H1 (cell line): ENCODE data around the gene ZNF488. TPM values are rescaled to one million over a fixed set of nuclear protein-coding genes. Genes with fewer than 3 reads are reported as not detected.

Experiments used
- CTCF ChIA-PET: fragments of 300-600 bp; sonication (Branson Sonifier 250); formaldehyde crosslinking; loops from one replicate; lab custom pipeline; 2021; ENCODE audit not compliant: partially characterized antibody; lab: Charles Lee
- POLR2A ChIA-PET: fragments of 300-600 bp; sonication (Branson Sonifier 250); formaldehyde crosslinking; loops from one replicate; lab custom pipeline; 2021; ENCODE audit warnings: inconsistent platforms; ENCODE audit not compliant: partially characterized antibody; lab: Charles Lee
- DNase-seq, 2 experiments: peaks; one replicate each; pipeline versions ENCODE4 v3.0.0 to v3.0.0-alpha.2; 2010 to 2022; ENCODE audit warnings: low spot score in 2 of 2, low read depth in 1 of 2, mixed read lengths in 1 of 2
- FAIRE-seq: peaks from 2 replicates; lab custom pipeline; 2011; peaks lifted over from hg19 to GRCh38; lab: Jason Lieb, UNC
- H2AFZ ChIP-seq: 2 replicates; pipeline ENCODE4 v1.8.1; 2012; ENCODE audit warnings: low read length, inconsistent platforms
- H2AK5ac ChIP-seq: 2 replicates; pipeline ENCODE4 v1.6.1; 2013; ENCODE audit warnings: low read depth, low read length
- H2BK120ac ChIP-seq: replicated peaks from 2 replicates; pipeline ENCODE3; 2013; ENCODE audit warnings: low read depth, low read length, inconsistent platforms
- H2BK12ac ChIP-seq: 2 replicates; pipeline ENCODE4 v1.6.1; 2013; ENCODE audit warnings: low read depth, low read length
- H2BK15ac ChIP-seq: 2 replicates; pipeline ENCODE4 v1.6.1; 2013; ENCODE audit warnings: low read length
- H2BK20ac ChIP-seq: 2 replicates; pipeline ENCODE4 v1.6.1; 2013; ENCODE audit warnings: low read length
- H2BK5ac ChIP-seq: 2 replicates; pipeline ENCODE4 v1.6.1; 2013; ENCODE audit warnings: low read depth, low read length
- H3K14ac ChIP-seq: 2 replicates; pipeline ENCODE4 v1.6.1; 2013; ENCODE audit warnings: inconsistent platforms; ENCODE audit not compliant: insufficient read length
- H3K18ac ChIP-seq: 2 replicates; pipeline ENCODE4 v1.6.1; 2013; ENCODE audit warnings: low read length; ENCODE audit errors: extremely low read depth
- H3K23ac ChIP-seq: 2 replicates; pipeline ENCODE4 v1.6.1; 2013; ENCODE audit warnings: inconsistent platforms; ENCODE audit not compliant: insufficient read length
- H3K23me2 ChIP-seq: 2 replicates; pipeline ENCODE4 v1.6.1; 2013; ENCODE audit warnings: low read depth, low read length
- H3K27ac ChIP-seq: 2 replicates; pipeline ENCODE4 v1.6.1; 2011; ENCODE audit warnings: low read depth, low read length, inconsistent platforms
- H3K27me3 ChIP-seq, 4 experiments: replicated peaks in 1 of 4; 1 replicate in 1 of 4; 2 replicates in 3 of 4; pipeline versions ENCODE4 v1.6.1 to v1.8.1; 2011 to 2013; ENCODE audit warnings: low read length in 3 of 4, mild to moderate bottlenecking in 3 of 4, inconsistent platforms in 2 of 4, mixed read lengths in 2 of 4, moderate library complexity in 1 of 4; ENCODE audit not compliant: control insufficient read depth in 3 of 4, insufficient read depth in 3 of 4; ENCODE audit errors: extremely low read depth in 1 of 4
- H3K36me3 ChIP-seq, 4 experiments: 2 replicates each; pipeline versions ENCODE4 v1.6.1 to v1.8.1; 2011 to 2013; ENCODE audit warnings: mild to moderate bottlenecking in 4 of 4, low read length in 3 of 4, moderate library complexity in 2 of 4, control low read depth in 1 of 4, inconsistent platforms in 1 of 4; ENCODE audit not compliant: insufficient read depth in 4 of 4, control insufficient read depth in 2 of 4
- H3K4ac ChIP-seq: replicated peaks from 2 replicates; pipeline ENCODE3; 2013; ENCODE audit warnings: low read length, low read depth, mixed read lengths, inconsistent platforms; ENCODE audit not compliant: insufficient read length
- H3K4me1 ChIP-seq, 4 experiments: replicated peaks in 1 of 4; 1 replicate in 1 of 4; 2 replicates in 3 of 4; pipeline versions ENCODE4 v1.6.1 to v1.8.1; 2011 to 2013; ENCODE audit warnings: low read length in 3 of 4, inconsistent platforms in 2 of 4, mixed read lengths in 1 of 4; ENCODE audit not compliant: insufficient read depth in 4 of 4, control insufficient read depth in 3 of 4
- H3K4me2 ChIP-seq, 2 experiments: 2 replicates each; pipeline versions ENCODE4 v1.6.1 to v1.8.1; 2011 to 2013; ENCODE audit warnings: low read depth in 2 of 2, low read length in 2 of 2, control low read depth in 1 of 2, inconsistent platforms in 1 of 2, mild to moderate bottlenecking in 1 of 2; ENCODE audit not compliant: insufficient read depth in 1 of 2
- H3K4me3 ChIP-seq, 4 experiments: fragments of 200-600, 300-600 bp in 1 of 4; sonication (generic), shearing (Covaris generic), sonication (Bioruptor Twin) in 1 of 4; 2 replicates each; pipeline versions ENCODE4 v1.5.1 to v1.8.1; 2011 to 2016; ENCODE audit warnings: low read length in 4 of 4, low read depth in 3 of 4, control low read depth in 2 of 4, inconsistent platforms in 2 of 4, mild to moderate bottlenecking in 2 of 4, mixed read lengths in 1 of 4, moderate library complexity in 1 of 4; ENCODE audit not compliant: insufficient read depth in 2 of 4; ENCODE audit errors: extremely low read depth in 1 of 4
- H3K56ac ChIP-seq: replicated peaks from 2 replicates; pipeline ENCODE3; 2013; ENCODE audit warnings: low read depth, mild to moderate bottlenecking, mixed read lengths, low read length, inconsistent platforms; ENCODE audit not compliant: insufficient read length
- H3K79me1 ChIP-seq: 2 replicates; pipeline ENCODE4 v1.6.1; 2013; ENCODE audit warnings: low read depth, low read length, control low read depth
- H3K79me2 ChIP-seq, 2 experiments: 2 replicates each; pipeline versions ENCODE4 v1.6.1 to v1.8.1; 2012 to 2013; ENCODE audit warnings: low read length in 2 of 2, mild to moderate bottlenecking in 2 of 2, inconsistent platforms in 1 of 2; ENCODE audit not compliant: insufficient read depth in 2 of 2, control insufficient read depth in 1 of 2
- H3K9ac ChIP-seq, 4 experiments: replicated peaks in 1 of 4; 1 replicate in 1 of 4; 2 replicates in 3 of 4; pipeline versions ENCODE4 v1.6.1 to v1.8.1; 2011 to 2013; ENCODE audit warnings: low read depth in 3 of 4, low read length in 3 of 4, control low read depth in 2 of 4, mild to moderate bottlenecking in 2 of 4, moderate library complexity in 2 of 4, inconsistent platforms in 1 of 4; ENCODE audit errors: extremely low read depth in 1 of 4
- H3K9me3 ChIP-seq, 2 experiments: 2 replicates each; pipeline versions ENCODE4 v1.6.1 to v1.8.1; 2012 to 2013; ENCODE audit warnings: mild to moderate bottlenecking in 2 of 2, moderate library complexity in 2 of 2, control low read depth in 1 of 2, inconsistent platforms in 1 of 2, low read depth in 1 of 2, low read length in 1 of 2, mixed read lengths in 1 of 2; ENCODE audit not compliant: insufficient read depth in 2 of 2
- H4K20me1 ChIP-seq, 2 experiments: replicated peaks in 1 of 2; 2 replicates each; pipeline versions ENCODE3 to v1.8.1; 2011 to 2013; ENCODE audit warnings: inconsistent platforms in 2 of 2, low read length in 2 of 2, mild to moderate bottlenecking in 1 of 2; ENCODE audit not compliant: insufficient read depth in 2 of 2, control insufficient read depth in 1 of 2
- H4K5ac ChIP-seq: 2 replicates; pipeline ENCODE4 v1.6.1; 2013; ENCODE audit warnings: low read length, low read depth, mixed read lengths, inconsistent platforms; ENCODE audit not compliant: insufficient read length
- H4K8ac ChIP-seq: 2 replicates; pipeline ENCODE4 v1.8.0; 2013; ENCODE audit warnings: mild to moderate bottlenecking, moderate library complexity, low read length, inconsistent platforms; ENCODE audit not compliant: insufficient read depth; ENCODE audit errors: extremely low read depth
- H4K91ac ChIP-seq: replicated peaks from 2 replicates; pipeline ENCODE3; 2013; ENCODE audit warnings: low read length, mixed read lengths, inconsistent platforms; ENCODE audit not compliant: insufficient read length
- CBX5 ChIP-seq: fragments of 300-800, 300-1000 bp; sonication (generic); IDR thresholded peaks from 2 replicates; pipeline ENCODE4 v1.7.1; 2016; ENCODE audit warnings: antibody characterized with exemption, low read length, low read depth
- CEBPB ChIP-seq: IDR thresholded peaks from 2 replicates; pipeline ENCODE4 v1.6.1; 2012; ENCODE audit warnings: low read depth, low read length
- HDAC6 ChIP-seq: IDR thresholded peaks from one replicate; pipeline ENCODE4 v1.7.1; 2012; ENCODE audit warnings: low read depth, mild to moderate bottlenecking, inconsistent platforms, low read length, moderate library complexity
- KDM4A ChIP-seq: IDR thresholded peaks from one replicate; pipeline ENCODE4 v1.7.1; 2012; ENCODE audit warnings: low read depth, mild to moderate bottlenecking, moderate library complexity, low read length, inconsistent platforms; ENCODE audit not compliant: severe bottlenecking
- RAD21 ChIP-seq, 2 experiments: IDR thresholded peaks in 1 of 2; conservative IDR thresholded peaks in 1 of 2; 2 replicates each; pipeline ENCODE4 v1.6.1; 2011; ENCODE audit warnings: low read depth in 2 of 2, low read length in 2 of 2, improper control_type of control experiment in 1 of 2, inconsistent platforms in 1 of 2, mild to moderate bottlenecking in 1 of 2, moderate library complexity in 1 of 2
- RFX5 ChIP-seq: IDR thresholded peaks from 2 replicates; pipeline ENCODE4 v1.6.1; 2011; ENCODE audit warnings: low read depth, low read length, improper control_type of control experiment, borderline replicate concordance
- SAP30 ChIP-seq: fragments of 300-600 bp; sonication (generic); IDR thresholded peaks from 2 replicates; pipeline ENCODE4 v1.7.1; 2012; ENCODE audit warnings: low read length, moderate library complexity, mild to moderate bottlenecking, inconsistent platforms; ENCODE audit not compliant: insufficient read depth, insufficient replicate concordance
- WGBS, 2 experiments: shearing (Covaris generic) in 1 of 2; methylation state at CpG; one replicate each; pipeline versions ENCODE4 v1.1.6 to v1.1.7; 2013 to 2015; ENCODE audit warnings: low lambda C conversion rate in 2 of 2, mixed read lengths in 2 of 2, inconsistent platforms in 1 of 2, low coverage in 1 of 2, missing lambda C conversion rate in 1 of 2; ENCODE audit not compliant: insufficient replicate concordance in 2 of 2, insufficient coverage in 1 of 2, insufficient read length in 1 of 2; ENCODE audit errors: extremely low coverage in 1 of 2, missing lambda C conversion rate in 1 of 2; 5-methylcytosine and 5-hydroxymethylcytosine counted together
- polyA plus RNA-seq, 7 experiments: library from polyadenylated mRNA; depleted of rRNA in 3 of 7; stranded (reverse) in 5 of 7; unstranded in 2 of 7; fragments of >200 nt in 5 of 7; fragments of 200-250 nt in 2 of 7; gene quantifications; 1 replicate in 5 of 7; 2 replicates in 1 of 7; 4 replicates in 1 of 7; pipeline versions ENCODE4 v1.2.1 to v1.2.3, GENCODE V29; 2011 to 2013; ENCODE audit warnings: missing spikeins in 2 of 7, mixed read lengths in 2 of 7
- total RNA-seq: library from RNA; stranded (reverse); fragmentation: NEBNext Ultra II Directional; extraction: Animal tissue kit (Norgen Biotek cat#: 25700); gene quantifications from 2 replicates; pipeline ENCODE4 v1.2.1, GENCODE V29; 2021

ZNF488 gene
- total and polyA plus RNA-seq, 2 of the 8 experiments (the other 6 are each of a cell fraction or from before 2014, with no cell fraction given), result 7.9 to 11.4 TPM

DNA sequence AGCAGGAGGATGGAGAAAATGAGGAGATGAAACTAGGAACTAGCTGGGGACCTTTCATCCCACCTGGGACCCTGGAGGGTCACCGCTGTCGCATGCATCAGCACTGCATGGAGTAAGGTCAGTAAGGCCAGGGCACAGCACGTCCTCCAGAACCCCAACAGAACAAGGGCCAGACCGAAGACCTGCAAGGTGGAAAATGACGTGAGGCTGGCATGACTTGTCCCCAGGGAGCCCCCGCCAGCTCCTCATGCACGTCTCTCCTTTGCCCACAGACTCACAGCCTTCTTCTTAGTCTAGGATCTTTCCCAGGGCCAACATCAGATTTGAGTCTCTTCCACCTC, 4.7 kb downstream of the ZNF488 start:
- no peak overlapping the region for H3K9ac ChIP-seq
- no peaks in the 10 kb centered on the region for H3K36me3 ChIP-seq
- no peaks in the 10 kb centered on the region for H3K79me2 ChIP-seq
- no peaks in the 10 kb centered on the region for H3K9me3 ChIP-seq
- H4K91ac ChIP-seq, result no peak overlapping the region
- H3K4me1 ChIP-seq, result peaks cover 0 to 12% (median 5%) of the 10 kb centered on the region in 4 experiments; a peak in 5 of 7 replicates
- H2BK5ac ChIP-seq, result no peak overlapping the region
- H3K4me3 ChIP-seq, result no peak overlapping the region
- CTCF ChIA-PET, result interaction anchor here (1.7 to 6.0 kb wide), 6 partner anchors 11 to 1096 kb away, joined by 3 to 49 read pairs (median 7); no protein-coding TSS in a partner anchor
- no peak overlapping the region for H3K23ac ChIP-seq
- peaks cover 7% of the 10 kb centered on the region for H3K23me2 ChIP-seq
- no peak overlapping the region for H3K4ac ChIP-seq
- no peak overlapping the region for H2BK12ac ChIP-seq
- H3K14ac ChIP-seq, result no peak overlapping the region
- no peak overlapping the region for H2BK20ac ChIP-seq
- no peak overlapping the region for H2AK5ac ChIP-seq
- H3K56ac ChIP-seq, result no peak overlapping the region
- no peak overlapping the region for H4K5ac ChIP-seq
- no peak for FAIRE-seq
- H3K27me3 ChIP-seq, result no peaks in the 10 kb centered on the region
- POLR2A ChIA-PET, result interaction anchor here (3.6 kb wide), 1 partner anchor 1096 kb away, joined by 18 read pairs; no protein-coding TSS in a partner anchor
- TF ChIP-seq RFX5 (no peak), CBX5 (no peak), SAP30 (no peak), KDM4A (no peak), CEBPB (no peak), RAD21 (IDR thresholded peaks at IDR 0.05 in 1 of 2, conservative IDR thresholded peaks at IDR 0.05 in 1 of 2; ENCODE audit: low read depth in 2 of 2, low read length in 2 of 2) (no peak), HDAC6 (no peak)
- TF ChIP-seq, all 59 proteins: peak for 0
- H2BK120ac ChIP-seq, result no peak overlapping the region
- H2BK15ac ChIP-seq, result no peak overlapping the region
- no peak overlapping the region for H4K8ac ChIP-seq
- H3K27ac ChIP-seq, result no peak overlapping the region
- no peak overlapping the region for H3K18ac ChIP-seq
- WGBS, 2 experiments, result 77% methylated on average over 7 of the region's 7 CpGs; no CpG with 5 or more reads in 1 of the 2 experiments
- no peaks in the 10 kb centered on the region; the same call in 1 of the 2 replicates for H3K79me1 ChIP-seq
- no peak for DNase-seq
- no peak overlapping the region for H2AFZ ChIP-seq
- no peak overlapping the region for H3K4me2 ChIP-seq
- H4K20me1 ChIP-seq, result no peaks in the 10 kb centered on the region
